Stimulated activated CD4-positive, alpha-beta T cell treated with anti-CD3 and anti-CD28 coated beads, Interleukin-1b, Interleukin-23, amount 100 ng/mL, for 48 hours (primary cell): Measurements from ENCODE around the gene AUP1.

Source experiments
- DNase-seq: peaks from one replicate; pipeline ENCODE4 v3.0.0-alpha.2; 2020

The AUP1 gene

DNA sequence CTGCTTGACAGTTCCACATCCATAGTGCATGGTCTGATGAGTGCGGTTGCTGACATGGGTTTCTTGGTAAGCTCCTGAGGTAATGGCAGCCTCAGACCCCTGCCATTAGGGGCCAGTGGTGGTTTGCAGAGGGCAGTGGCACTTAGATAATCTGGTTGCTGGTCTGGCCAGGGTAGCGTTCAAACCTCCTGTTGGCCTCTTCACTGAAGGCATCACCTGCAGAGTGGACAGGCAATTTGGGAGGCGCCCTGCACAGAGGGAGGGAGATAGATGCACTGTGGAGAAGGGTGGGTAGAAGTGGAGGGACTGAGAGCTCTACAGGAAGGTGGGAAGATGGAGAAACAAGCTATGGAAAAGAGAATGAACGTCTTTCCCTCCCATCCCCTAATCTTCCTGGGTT lies 4.0 kb upstream of the AUP1 start:
- DNase-seq: no peak

DNA sequence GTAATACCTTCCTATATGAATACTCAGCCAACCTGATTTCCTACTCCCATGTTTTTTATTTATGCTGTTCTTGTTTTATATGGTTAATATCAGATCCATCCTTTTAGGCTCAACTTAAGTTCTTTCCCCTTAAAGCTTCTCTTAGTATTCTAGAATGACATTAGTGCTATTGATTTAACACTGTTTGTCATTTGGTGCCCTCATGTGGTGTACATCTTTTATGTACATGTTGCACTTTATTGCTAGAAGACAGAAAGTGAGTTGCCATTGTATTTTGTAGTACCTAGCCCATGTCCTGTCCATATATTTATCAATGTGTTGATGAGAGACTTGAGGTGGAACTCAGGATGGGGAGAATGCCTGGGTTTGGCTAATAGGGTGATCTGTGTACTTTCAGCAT lies 2.7 kb upstream of the AUP1 start:
- no peak for DNase-seq

DNA sequence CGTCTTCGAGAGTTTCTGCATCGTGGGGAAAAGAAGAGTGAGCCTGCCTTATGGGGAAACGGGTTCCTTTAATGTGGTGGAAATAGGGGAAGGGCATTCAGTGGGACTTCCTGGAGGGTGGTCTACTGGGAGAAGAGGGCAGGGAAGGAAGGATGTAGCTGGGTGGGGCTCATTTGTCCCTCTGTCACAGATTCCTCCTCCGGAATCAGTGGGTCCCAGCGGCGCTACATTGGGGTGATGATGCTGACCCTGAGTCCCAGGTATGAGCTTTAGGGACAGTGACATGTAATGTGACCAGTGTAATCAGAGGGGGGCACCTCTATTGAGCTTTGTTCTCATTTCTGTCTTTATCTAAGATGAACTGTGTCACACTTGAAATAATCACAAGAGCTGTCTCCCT lies 2.2 kb upstream of the AUP1 start:
- no peak for DNase-seq

DNA sequence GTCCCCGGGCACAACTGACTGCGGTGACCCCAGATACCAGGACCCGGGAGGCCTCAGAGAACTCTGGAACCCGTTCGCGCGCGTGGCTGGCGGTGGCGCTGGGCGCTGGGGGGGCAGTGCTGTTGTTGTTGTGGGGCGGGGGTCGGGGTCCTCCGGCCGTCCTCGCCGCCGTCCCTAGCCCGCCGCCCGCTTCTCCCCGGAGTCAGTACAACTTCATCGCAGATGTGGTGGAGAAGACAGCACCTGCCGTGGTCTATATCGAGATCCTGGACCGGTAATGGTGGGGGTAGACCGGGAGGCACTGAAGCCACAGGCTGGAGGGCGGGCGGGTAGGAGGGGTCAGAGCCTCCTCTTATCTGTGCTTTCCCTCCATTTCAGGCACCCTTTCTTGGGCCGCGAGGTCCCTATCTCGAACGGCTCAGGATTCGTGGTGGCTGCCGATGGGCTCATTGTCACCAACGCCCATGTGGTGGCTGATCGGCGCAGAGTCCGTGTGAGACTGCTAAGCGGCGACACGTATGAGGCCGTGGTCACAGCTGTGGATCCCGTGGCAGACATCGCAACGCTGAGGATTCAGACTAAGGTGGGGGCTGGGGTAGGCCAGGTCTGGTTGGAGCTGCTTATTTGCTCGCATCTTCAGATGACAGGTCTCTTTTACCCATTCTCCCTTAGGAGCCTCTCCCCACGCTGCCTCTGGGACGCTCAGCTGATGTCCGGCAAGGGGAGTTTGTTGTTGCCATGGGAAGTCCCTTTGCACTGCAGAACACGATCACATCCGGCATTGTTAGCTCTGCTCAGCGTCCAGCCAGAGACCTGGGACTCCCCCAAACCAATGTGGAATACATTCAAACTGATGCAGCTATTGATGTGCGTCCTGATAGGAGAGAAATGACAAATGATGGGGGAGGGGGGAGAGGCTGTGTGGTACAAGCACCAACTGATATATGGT lies 1.0 kb upstream of the AUP1 start:
- peak; percentile 55 for DNase-seq

DNA sequence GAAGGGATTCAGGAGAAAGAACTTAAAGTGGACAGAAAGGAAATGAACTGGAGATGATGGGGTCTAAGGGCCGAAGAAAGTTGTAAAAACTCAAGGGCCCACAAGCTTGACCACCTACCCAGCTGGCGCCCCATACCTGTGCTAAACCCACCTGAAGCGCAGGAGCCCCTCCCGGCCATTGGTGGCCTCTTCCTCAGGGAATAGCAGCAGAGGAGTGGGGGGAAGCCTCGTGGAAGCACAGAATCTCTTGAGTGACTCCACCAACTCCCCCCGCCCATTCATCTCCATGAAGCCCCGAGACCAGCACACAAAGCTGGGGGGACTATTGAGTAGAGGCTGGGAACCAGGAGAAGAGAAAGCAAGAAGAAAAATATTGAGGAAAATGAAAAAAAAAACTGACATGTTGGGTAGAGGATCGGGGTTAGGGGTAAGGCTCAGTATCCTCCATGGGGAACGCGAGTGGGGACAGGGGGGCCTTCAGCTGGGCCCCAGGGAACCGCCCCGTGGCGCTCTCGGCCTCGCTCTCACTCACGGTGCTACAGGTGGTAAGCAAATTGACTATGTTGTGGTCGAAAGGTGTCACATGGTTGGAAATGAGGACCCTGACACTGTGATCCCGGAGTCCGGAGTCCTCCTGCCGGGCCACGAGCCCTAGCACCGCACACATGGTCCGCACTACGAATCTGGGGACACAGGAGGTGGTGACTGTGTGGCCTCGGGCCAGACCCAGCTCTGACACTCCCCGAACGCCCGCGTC lies 728 bp downstream of the AUP1 start:
- DNase-seq: no peak

DNA sequence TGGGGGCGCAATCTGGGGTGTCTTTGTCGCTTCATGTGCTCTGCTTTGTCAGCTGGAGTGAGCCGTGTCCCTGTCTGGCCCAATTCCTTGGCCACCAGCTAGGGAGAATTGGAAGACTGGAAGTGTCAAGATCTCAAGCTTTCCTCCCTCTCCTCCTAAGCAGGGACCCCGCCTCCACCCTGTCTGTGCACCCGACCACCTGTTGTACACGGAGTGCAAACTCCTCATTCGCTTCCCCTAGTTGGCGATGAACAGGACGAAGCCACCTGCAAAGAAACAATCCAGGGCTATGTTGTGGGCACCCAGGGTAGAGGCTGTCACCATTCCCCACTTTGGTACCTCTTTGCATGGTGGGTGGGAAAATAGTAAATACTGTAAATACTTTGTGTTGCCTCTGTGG lies 1.8 kb downstream of the AUP1 start:
- DNase-seq: no peak

DNA sequence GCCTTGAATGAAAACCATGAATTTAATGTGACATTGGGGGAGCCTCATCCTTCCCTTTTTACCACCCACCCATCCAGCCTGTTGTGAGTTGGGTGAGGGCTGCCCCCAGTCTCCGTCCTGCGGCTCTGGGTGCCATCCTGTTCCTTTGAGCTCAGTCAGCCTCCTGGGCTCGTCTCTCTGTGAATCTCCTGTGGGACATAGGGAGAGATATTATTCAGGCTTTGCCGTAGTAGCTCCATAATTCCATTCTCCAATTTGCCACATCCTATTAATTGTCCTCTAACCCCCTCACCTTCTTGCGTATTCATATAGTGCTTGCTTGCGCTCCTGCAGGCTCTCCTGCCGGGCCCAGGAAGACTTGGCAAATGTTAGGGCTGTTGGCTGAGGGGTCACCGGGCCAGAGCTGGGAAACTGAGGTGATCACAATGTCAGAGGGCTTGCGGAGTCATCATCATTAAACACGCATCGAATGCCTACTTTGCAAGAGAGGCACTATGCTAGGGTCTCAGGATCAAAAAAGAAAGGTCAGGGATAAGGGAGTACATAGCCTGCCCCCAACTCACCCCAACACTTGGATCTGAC lies 2.8 kb downstream of the AUP1 start:
- no peak for DNase-seq

DNA sequence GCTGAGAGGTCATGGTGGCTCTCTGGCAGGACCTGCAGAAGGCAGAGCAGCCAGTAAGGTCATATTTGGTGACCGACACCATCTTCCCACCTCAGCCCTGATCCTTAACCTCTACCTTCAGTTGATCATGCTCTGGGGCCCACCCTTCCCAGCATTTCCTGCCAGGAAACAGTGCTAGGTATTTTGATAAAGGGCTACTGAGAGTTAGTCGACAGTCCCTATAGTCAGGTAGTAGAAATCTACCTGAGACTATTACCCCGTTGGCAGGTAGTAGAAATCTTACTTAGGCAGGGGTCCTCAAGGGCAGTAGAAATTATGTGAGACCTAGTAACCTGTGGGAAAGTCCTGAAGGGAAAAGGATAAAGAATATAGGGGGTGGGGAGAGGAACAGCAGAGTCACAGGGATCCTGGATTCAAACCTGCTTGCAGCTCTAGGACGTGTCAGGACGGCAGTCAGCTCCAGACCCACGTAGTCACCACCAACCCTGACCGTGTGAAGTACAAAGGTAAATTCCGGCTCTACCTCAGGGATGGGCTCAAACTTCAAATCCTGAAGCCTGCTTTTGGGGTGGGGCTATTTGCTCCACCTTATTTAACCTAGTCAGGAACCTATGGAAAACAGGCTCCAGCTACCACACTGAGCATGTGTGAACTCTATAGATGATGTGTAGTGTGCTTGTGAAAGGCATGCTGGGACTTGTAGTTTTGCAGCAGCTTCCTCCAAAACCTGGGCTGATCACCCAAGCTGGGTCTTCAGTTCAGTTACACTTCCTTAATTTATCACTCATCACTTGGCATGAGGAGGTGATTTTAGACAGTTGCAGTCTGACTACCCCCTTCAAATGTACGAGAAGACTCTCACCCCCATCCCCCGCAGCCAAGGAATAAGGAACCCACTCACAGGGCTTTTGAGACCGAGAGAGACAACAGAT lies 3.5 kb downstream of the AUP1 start, which contains the start of gene DQX1:
Gene DQX1 (minus strand): TSS at position 515 of the 932 bp plus-strand sequence. CDS start 502 bp downstream, at position 13.
- no peak for DNase-seq

DNA sequence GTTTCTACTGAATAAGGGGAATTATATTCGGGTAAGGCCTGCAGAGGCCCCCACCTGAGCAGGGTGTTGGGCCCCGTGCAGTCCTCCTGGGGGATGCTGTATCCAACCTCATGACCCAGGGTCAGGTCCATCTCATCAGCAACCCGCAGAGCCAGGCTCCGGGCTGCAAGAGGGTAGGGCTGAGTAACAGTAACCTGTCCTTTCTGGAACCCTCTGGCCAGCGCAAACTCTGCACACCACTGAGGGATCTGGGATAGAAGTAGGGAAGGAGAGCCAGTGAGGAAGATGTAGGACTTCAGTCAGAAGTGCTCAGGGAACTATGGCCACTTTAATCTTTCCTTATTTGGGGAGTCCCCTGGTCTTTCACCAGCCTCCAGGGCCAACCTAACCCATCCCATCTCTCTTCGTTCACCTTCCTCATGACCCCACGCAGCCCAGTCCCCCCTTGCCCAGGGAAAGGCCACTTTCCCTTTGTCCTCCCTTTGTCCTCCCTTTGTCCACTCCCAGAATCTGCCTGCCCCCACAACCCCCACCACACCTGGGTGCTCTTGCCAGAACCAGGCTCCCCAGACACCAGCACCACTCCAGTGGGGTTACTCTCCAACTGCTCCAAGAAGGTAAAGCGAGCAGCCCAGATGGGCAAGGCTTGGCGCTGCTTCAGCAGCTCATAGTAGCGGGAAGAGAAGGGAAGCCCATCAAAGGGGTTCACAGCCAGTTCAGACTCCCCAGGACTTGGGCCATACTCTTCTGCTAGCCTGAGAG lies 4.4 kb downstream of the AUP1 start:
- no peak for DNase-seq

DNA sequence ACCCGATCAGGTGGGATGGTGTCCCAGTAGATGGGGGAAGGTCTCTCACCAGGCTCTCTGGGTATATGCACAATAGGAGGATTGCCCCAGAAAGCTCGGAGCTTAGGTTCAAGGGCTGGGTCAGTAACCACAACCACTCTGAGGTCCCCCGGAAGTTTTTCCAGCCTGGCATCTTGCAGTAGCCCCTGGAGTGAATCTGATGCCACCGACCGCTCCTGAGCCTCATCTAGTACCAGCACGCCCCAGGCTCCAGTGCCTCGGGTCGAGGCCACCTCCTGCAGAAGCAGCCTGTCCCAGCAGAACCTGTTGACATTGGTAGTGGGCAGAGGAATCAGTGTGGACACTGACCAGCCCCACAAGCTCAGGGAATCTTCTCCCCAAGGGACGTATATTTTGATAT lies 5.5 kb downstream of the AUP1 start:
- DNase-seq: no peak

DNA sequence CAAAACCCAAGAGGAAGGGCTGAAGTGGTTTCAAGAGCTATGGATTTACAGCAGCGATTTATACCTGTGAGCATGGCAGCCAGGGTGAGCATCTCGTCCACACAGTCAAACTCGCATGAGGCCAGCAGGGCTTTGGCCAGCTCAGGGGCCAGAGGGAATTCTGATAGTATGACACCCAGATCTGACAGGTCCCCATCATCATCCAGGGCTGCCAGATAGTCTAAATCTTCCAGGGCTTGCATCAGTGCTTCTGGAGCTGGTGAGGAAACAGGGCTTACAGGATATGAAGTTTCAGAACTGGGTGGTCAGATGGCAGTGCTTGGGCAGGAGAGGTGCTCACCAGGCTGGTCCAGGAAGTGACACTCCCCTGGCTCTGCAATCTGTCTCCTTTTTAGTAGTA lies 7.0 kb downstream of the AUP1 start:
- no peak for DNase-seq

DNA sequence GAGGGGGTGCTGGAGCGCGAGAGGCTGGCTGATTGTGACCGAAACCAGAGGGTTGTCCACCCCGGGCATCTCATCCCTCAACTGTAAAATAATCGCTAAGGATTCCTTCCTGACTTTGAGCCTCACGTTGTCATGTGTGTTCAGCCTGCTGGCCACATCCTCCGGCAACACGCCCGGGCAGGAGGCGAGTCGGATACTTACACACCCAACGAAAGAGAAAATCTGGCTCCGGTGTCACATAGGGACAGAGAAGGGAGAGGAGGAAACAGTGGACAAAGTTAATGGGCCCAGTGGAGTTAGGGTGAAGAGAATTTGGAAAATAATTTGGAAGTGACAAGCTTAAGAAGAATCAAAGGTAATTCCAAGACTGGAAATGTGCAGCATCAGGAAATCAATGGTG lies 12.9 kb downstream of the AUP1 start:
- DNase-seq: no peak

DNA sequence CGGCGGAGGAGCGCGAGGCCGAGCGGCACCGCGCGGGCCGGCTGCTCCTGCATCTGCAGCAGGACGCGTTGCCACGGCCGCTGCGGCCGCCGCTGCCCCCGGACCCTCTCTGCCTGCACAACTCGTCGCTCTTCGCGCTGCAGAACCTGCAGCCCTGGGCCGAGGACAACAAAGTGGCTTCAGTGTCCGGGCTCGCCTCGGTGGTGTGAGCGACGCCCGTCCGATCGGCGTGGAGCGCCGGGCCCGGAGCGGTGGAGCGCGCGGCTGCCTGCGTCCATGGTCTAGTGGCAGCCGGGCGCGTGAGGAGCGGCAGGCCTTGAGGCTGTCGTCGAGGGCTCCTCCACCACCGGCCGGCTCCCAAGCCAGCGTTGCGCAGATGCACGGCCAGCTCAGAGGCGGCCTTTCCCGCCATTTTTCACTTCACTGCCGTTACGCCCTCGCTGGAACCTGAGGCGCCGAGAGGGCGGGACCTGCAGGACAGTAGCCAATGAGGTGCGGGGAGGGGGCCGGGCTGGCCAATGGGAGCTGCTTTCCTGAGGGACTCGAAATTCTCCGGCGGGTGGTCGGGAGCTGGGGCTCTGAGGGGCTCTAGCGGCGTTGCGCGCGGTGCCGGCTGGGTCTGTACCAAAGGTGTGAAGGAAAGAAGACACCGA lies 13.4 kb downstream of the AUP1 start:
- DNase-seq: peak; percentile 83

DNA sequence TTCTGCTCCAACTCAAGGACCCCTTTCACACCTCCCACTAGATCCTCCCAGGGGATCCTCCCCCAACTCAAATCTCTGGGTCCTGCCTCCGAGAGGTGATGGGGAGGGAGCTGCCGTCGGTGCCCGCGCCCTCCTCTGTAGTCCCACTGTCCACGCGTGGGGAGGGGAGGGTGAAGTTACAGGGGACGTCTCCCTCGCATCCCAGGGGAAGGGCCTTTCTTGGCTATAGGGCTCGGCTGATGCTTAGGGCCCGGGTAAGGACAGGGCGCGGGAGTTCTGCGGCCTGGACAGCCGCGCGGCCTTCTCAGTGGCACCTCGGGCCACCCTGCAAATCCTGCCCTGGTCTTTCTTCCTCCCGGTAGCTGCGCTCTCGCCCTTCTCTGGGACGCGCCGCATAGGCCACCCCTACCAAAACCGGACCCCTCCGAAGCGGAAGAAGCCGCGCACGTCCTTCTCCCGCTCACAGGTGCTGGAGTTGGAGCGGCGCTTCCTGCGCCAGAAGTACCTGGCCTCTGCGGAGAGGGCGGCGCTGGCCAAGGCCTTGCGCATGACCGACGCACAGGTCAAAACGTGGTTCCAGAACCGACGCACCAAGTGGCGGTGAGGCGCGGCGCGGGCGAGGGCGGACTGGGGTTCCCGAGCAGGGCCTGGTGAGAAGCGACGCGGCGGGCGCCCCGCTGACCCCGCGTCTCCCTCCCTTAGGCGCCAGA lies 14.1 kb downstream of the AUP1 start:
- DNase-seq: no peak

DNA sequence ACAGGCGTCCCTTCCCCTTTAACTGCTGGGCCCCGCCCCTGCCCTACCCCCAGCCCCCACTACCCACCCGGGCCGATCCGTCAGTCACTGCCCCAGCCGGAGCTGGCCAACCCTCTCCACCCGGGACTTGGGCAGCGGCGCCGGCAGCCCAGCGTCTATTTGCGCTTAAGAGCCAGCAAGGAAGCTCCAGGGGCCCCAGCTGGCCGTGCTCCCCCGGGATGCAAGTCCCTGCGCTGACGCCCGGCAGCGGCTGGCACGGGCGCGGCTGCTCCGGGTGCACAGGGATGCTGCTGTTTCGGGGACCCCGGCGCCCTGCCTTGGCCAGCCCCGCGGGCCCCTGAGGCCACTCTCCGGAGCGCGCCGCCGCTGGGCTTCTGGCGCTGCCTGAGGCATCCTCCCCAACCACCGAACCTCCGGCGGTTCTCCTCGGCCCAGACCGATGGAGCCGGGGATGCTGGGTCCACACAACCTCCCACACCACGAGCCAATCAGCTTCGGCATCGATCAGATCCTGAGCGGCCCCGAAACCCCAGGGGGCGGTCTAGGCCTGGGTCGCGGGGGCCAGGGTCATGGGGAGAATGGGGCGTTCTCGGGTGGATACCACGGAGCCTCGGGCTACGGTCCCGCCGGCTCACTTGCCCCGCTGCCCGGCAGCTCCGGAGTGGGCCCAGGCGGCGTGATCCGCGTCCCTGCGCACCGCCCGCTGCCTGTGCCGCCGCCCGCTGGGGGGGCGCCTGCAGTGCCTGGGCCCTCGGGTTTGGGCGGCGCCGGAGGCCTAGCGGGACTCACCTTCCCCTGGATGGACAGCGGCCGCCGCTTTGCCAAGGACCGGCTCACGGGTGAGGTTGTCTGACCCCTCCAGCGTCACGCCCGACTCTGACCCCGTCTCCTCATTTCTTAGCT lies 14.9 kb downstream of the AUP1 start, which contains the start of gene TLX2:
Gene TLX2 (plus strand): TSS at position 83 of the 903 bp plus-strand sequence. CDS start 357 bp downstream, at position 440.
- DNase-seq: no peak

DNA sequence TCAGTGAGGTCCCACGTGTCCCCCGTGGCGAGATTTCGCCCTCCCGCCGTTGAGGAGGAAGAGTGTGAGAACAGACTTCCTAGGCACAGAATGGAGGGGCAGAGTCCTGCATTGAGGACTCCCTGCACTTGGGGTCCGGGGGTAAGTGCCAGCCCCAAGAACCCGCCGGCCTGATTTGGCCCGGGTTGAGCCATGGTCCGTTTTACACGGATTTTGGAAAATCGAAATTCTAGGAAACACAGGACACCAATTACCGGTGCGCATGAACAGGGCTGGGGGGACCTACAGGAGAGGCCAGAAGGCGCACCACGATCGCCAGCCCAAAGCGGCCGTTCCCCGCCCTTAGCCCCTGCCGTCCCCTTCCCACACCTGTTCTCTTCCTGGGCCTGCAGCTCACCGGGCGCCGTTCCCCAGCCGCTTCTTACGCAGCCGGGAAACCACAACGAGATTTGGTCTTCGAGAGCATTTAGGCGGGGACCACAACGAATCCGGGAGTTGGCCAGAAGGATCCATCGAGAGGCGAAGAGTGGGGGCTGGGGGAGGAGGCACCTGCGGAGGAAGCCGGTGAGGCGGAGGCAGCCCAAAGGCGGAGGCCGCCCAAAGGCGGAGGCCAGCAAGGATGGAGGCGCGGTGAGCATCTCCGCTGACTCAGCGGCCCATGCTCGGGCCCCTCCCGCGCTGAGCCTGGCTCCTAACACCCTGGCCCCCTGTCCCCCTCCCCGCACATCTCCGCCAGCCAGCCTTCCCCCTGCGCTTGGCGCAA lies 15.7 kb downstream of the AUP1 start:
- DNase-seq: no peak

DNA sequence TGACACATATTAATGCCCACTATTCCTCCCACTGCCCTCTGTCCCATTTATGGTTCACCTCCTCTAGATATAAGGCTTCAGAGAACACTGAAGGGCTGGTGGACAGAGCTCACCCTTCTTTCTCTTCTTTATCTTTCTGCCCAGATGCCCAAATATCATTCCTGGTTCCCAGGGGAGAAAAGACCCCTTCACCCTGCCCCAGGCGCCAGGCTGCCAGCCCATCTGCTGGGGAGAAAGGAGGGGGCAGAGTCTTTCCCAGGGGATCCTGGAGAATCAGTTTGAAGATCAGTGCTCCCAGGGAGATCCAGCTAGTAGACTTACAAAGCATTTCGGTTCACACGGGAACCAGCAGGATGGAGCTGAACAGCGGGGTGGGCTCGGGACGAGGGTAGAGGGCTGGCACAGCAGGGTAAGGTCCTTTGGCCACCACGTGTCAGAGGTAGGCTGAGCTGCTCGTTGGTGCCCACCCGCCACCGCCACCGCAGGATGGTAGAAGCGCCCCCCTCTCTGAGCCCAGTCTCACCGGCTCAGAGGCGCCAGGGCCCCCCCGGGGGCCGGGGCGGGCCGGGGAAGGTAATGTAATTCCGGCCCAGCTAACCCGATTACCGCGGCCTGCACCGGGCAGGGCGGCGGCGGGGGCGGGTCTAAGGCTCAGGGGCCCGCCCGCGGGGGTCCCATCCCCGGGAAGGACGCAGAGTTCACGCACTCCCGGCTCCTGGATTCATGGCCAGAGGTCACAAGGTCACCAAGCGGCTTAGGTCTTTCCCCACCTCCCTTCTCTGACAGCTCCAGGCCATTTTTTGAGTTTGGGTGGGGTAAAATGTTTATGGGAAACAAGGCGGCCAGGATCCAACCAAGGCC lies 16.5 kb downstream of the AUP1 start:
- DNase-seq: no peak
